Measurements from ENCODE around the gene ZFP90. TPM values are rescaled to one million over a fixed set of nuclear protein-coding genes. Genes with fewer than 3 reads are reported as not detected.

The ZFP90 gene
- total RNA-seq, 1 experiment from 2014 or later, result 12.8 TPM

DNA sequence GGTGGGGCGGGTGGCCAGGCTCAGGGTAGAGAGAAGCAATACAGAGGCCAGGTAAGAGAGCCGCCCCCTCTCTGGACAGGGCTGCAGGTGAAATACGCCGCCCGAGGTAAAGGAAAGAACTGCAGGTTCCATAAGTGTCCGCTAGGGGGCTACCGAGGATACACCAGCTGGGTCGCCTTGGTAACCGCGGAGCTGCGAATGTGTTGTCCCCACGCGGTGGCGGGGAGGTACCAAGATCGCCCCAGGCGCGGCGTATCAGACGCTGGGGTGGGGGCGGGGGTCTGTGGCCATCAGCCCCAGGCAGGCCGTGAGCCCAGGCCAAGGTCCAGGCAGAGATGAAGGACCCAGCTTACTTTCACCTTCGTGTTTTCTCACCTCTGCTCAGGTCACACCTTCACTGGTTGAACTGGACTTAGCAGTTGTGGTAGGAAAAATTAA lies 18.4 kb upstream of the ZFP90 start:
- H4K20me1 ChIP-seq (ENCODE audit: control insufficient read depth, insufficient read depth, insufficient read length), result no peaks in the 10 kb centered on the region
- no peak overlapping the region for H4K91ac ChIP-seq (ENCODE audit: insufficient read length, low read depth, low read length)
- Mint-ChIP-seq H3K9me3 (peaks cover 2 to 3% of the 10 kb centered on the region in 2 experiments; a peak in 2 of 5 replicates), H3K27me3 (ENCODE audit: low read depth) (peaks cover 21% of the 10 kb centered on the region), H3K36me3 (ENCODE audit: insufficient read depth in 1 of 3, low read depth in 3 of 3) (no peaks in the 10 kb centered on the region), H3K4me1 (peaks cover 5 to 7% of the 10 kb centered on the region in 2 experiments), H3K4me3 (peak overlapping the region in 1 of 2 experiments; percentile 63; a peak in 2 of 5 replicates), H3K27ac (no peak overlapping the region)
- no peaks in the 10 kb centered on the region for H3K23me2 ChIP-seq (ENCODE audit: insufficient read length, low read depth, low read length, poor library complexity, severe bottlenecking)
- peak overlapping the region; percentile 15 for H3K4me2 ChIP-seq (ENCODE audit: insufficient read depth, insufficient read length, low read length)
- peak overlapping the region; percentile 49 for H3K18ac ChIP-seq (ENCODE audit: insufficient read length, low read depth, low read length)
- H3K9ac ChIP-seq (ENCODE audit: extremely low read depth, insufficient read length, low read length), result no peak overlapping the region
- H3K23ac ChIP-seq (ENCODE audit: insufficient read length, low read depth, low read length), result no peak overlapping the region
- no peak overlapping the region for H2BK12ac ChIP-seq (ENCODE audit: insufficient read length, low read depth, low read length)
- no peak overlapping the region for H2BK15ac ChIP-seq (ENCODE audit: low read depth, low read length)
- no peak overlapping the region for H3K56ac ChIP-seq (ENCODE audit: insufficient read length, low read depth, low read length)
- no peaks in the 10 kb centered on the region for H3K9me3 ChIP-seq (ENCODE audit: control insufficient read depth, low read depth, low read length)
- no peak overlapping the region for H2BK120ac ChIP-seq (ENCODE audit: low read depth, low read length, poor library complexity, severe bottlenecking)
- TF ChIP-seq, protein P1, sequence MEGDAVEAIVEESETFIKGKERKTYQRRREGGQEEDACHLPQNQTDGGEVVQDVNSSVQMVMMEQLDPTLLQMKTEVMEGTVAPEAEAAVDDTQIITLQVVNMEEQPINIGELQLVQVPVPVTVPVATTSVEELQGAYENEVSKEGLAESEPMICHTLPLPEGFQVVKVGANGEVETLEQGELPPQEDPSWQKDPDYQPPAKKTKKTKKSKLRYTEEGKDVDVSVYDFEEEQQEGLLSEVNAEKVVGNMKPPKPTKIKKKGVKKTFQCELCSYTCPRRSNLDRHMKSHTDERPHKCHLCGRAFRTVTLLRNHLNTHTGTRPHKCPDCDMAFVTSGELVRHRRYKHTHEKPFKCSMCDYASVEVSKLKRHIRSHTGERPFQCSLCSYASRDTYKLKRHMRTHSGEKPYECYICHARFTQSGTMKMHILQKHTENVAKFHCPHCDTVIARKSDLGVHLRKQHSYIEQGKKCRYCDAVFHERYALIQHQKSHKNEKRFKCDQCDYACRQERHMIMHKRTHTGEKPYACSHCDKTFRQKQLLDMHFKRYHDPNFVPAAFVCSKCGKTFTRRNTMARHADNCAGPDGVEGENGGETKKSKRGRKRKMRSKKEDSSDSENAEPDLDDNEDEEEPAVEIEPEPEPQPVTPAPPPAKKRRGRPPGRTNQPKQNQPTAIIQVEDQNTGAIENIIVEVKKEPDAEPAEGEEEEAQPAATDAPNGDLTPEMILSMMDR (conservative IDR thresholded peaks at IDR 0.05), result peak; percentile 100
- H2BK20ac ChIP-seq (ENCODE audit: low read depth, low read length, poor library complexity, severe bottlenecking), result no peak overlapping the region
- peak overlapping the region; percentile 14; the same call in 1 of the 2 replicates for H3K14ac ChIP-seq (ENCODE audit: insufficient read depth, low read length)
- no peaks in the 10 kb centered on the region for H3K79me2 ChIP-seq (ENCODE audit: insufficient read depth, low read length)
- no peaks in the 10 kb centered on the region for H3K4me1 ChIP-seq (ENCODE audit: insufficient read depth, low read length)
- no CpG with 5 or more reads among the region's 22 CpGs for WGBS (ENCODE audit: extremely low coverage, insufficient read length, low lambda C conversion rate)
- no peak overlapping the region for H3T11ph ChIP-seq (ENCODE audit: low read length)
- no peak overlapping the region for H2AFZ ChIP-seq (ENCODE audit: low read length)
- H2BK5ac ChIP-seq (ENCODE audit: insufficient read length, low read length), result no peak overlapping the region
- H3K27ac ChIP-seq (ENCODE audit: insufficient read length, low read depth, low read length), result no peak overlapping the region
- no peak overlapping the region for H2AK5ac ChIP-seq (ENCODE audit: insufficient read length, low read length)
- H3K4ac ChIP-seq (ENCODE audit: low read depth, low read length), result no peak overlapping the region
- no peak overlapping the region for H4K5ac ChIP-seq (ENCODE audit: insufficient read length, low read depth, low read length)
- H3K79me1 ChIP-seq (ENCODE audit: insufficient read depth, low read depth, low read length, poor library complexity, severe bottlenecking), result no peaks in the 10 kb centered on the region
- peak; percentile 96 for DNase-seq
- H4K8ac ChIP-seq (replicated peaks; ENCODE audit: insufficient read length, low read depth, low read length), result no peak overlapping the region
- H3K27me3 ChIP-seq (ENCODE audit: insufficient read depth, low read length), result no peaks in the 10 kb centered on the region

Measured in H9 (cell line).